OCI-LY7 (cell line): Measurements from ENCODE around the gene FAM118A. TPM values are rescaled to one million over a fixed set of nuclear protein-coding genes. Genes with fewer than 3 reads are reported as not detected.
"Not testable (repeated sequence)": the region's sequence is repeated elsewhere in the genome, so short reads cannot be mapped to it uniquely, and the experiment has no call there.

Source experiments
- BruUV-seq: library from RNA; stranded (reverse); fragments of 400-500 nt; replicated peaks from 2 replicates; lab custom pipeline; 2021; lab: Mats Ljungman, UMichigan
- CTCF ChIA-PET: fragments of 300-600 bp; sonication (Branson Sonifier 250); formaldehyde crosslinking; loops from one replicate; lab custom pipeline; 2022; ENCODE audit warnings: antibody characterized with exemption; ENCODE audit not compliant: unreplicated experiment; lab: Charles Lee
- POLR2A ChIA-PET: fragments of 300-600 bp; sonication (Branson Sonifier 250); formaldehyde crosslinking; loops from one replicate; lab custom pipeline; 2022; ENCODE audit warnings: antibody characterized with exemption; lab: Charles Lee
- DNase-seq: peaks from one replicate; pipeline ENCODE4 v3.0.0-alpha.2; 2015; ENCODE audit warnings: low spot score
- H2AFZ ChIP-seq: fragments of 200-600 bp; sonication (generic), shearing (Covaris generic); 2 replicates; pipeline ENCODE4 v1.6.1; 2014; ENCODE audit warnings: mild to moderate bottlenecking, antibody characterized with exemption, low read length, moderate library complexity
- H3K27ac ChIP-seq: fragments of 200-600 bp; sonication (generic); 2 replicates; pipeline ENCODE4 v1.5.1; 2014; ENCODE audit warnings: mixed run types, low read depth, mild to moderate bottlenecking, moderate library complexity, low read length, inconsistent platforms; ENCODE audit not compliant: poor library complexity, severe bottlenecking
- H3K36me3 ChIP-seq: fragments of 200-600 bp; sonication (generic); 2 replicates; pipeline ENCODE4 v1.6.1; 2014; ENCODE audit warnings: mild to moderate bottlenecking, antibody characterized with exemption, low read length, moderate library complexity, mixed read lengths; ENCODE audit not compliant: insufficient read depth
- H3K4me1 ChIP-seq: fragments of 200-600 bp; sonication (generic); 2 replicates; pipeline ENCODE4 v1.5.1; 2014; ENCODE audit warnings: mild to moderate bottlenecking, low read length; ENCODE audit not compliant: insufficient read depth, poor library complexity, severe bottlenecking
- H3K4me2 ChIP-seq: fragments of 200-600 bp; sonication (generic); 2 replicates; pipeline ENCODE4 v1.6.1; 2014; ENCODE audit warnings: mild to moderate bottlenecking, low read length
- H3K4me3 ChIP-seq: fragments of 200-600 bp; sonication (generic); 2 replicates; pipeline ENCODE4 v1.5.1; 2014; ENCODE audit warnings: mild to moderate bottlenecking, low read depth, low read length; ENCODE audit not compliant: poor library complexity, severe bottlenecking
- H3K79me2 ChIP-seq: fragments of 200-600 bp; sonication (generic); 2 replicates; pipeline ENCODE4 v1.6.1; 2016; ENCODE audit warnings: low read depth, mild to moderate bottlenecking, low read length, moderate library complexity, mixed read lengths; ENCODE audit not compliant: insufficient read depth
- H3K9me2 ChIP-seq: fragments of 200-600 bp; sonication (generic); 2 replicates; pipeline ENCODE4 v1.6.1; 2016; ENCODE audit warnings: mild to moderate bottlenecking, low read length, mixed read lengths; ENCODE audit not compliant: insufficient read depth
- H3K9me3 ChIP-seq: fragments of 200-600 bp; sonication (generic); 2 replicates; pipeline ENCODE4 v1.6.1; 2014; ENCODE audit warnings: mild to moderate bottlenecking, mixed run types, low read length, mixed read lengths
- H4K20me1 ChIP-seq: fragments of 200-600 bp; sonication (generic); 2 replicates; pipeline ENCODE4 v1.6.1; 2014; ENCODE audit warnings: mild to moderate bottlenecking, antibody characterized with exemption, low read length, moderate library complexity, mixed read lengths; ENCODE audit not compliant: insufficient read depth
- CTCF ChIP-seq: fragments of 200-600 bp; sonication (generic); conservative IDR thresholded peaks from 2 replicates; pipeline ENCODE4 v1.5.1; 2014; ENCODE audit warnings: mild to moderate bottlenecking, antibody characterized with exemption, low read length, moderate library complexity, mixed read lengths
- EZH2phosphoT487 ChIP-seq: fragments of 200-600 bp; sonication (generic); IDR thresholded peaks from 2 replicates; pipeline ENCODE4 v1.6.1; 2018; ENCODE audit warnings: low read depth, borderline replicate concordance, mild to moderate bottlenecking, mixed run types, antibody characterized with exemption, low read length, moderate library complexity, mixed read lengths
- intact Hi-C: fragments of 100-400 bp; cut with micrococcal nuclease; formaldehyde crosslinking; loops from one replicate; pipeline ENCODE4 v1.10.0; 2022; ENCODE audit not compliant: unreplicated experiment
- total RNA-seq, 2 experiments: library from RNA; depleted of rRNA in 1 of 2; stranded (reverse); fragments of >200 nt in 1 of 2; shearing (Covaris generic) in 1 of 2; gene quantifications; 2 replicates each; pipeline ENCODE4 v1.2.3, GENCODE V29; 2014 to 2022

FAM118A gene
- total RNA-seq, 2 experiments from 2014 or later: 27.6 to 41.5 TPM

GRCh38 chr22:45294030-45294429 lies 15.7 kb upstream of the FAM118A start:
- Histone ChIP-seq H3K4me2 (no peak overlapping the region), H3K27ac (no peak overlapping the region), H3K9me2 (no peaks in the 10 kb centered on the region), H3K4me1 (peaks cover 10% of the 10 kb centered on the region), H3K79me2 (no peaks in the 10 kb centered on the region), H3K9me3 (no peaks in the 10 kb centered on the region), H2AFZ (no peak overlapping the region), H3K36me3 (no peaks in the 10 kb centered on the region), H3K4me3 (no peak overlapping the region), H4K20me1 (no peaks in the 10 kb centered on the region)
- TF ChIP-seq EZH2phosphoT487: no peak
- TF ChIP-seq CTCF: no peak
- POLR2A ChIA-PET: interaction anchor here (1.0 kb wide), 1 partner anchor 8 kb away, joined by 5 read pairs; no protein-coding TSS in a partner anchor
- no TSS peak for BruUV-seq
- intact Hi-C loops: no loop called here
- CTCF ChIA-PET: no interaction called here
- no peak for DNase-seq

DNA sequence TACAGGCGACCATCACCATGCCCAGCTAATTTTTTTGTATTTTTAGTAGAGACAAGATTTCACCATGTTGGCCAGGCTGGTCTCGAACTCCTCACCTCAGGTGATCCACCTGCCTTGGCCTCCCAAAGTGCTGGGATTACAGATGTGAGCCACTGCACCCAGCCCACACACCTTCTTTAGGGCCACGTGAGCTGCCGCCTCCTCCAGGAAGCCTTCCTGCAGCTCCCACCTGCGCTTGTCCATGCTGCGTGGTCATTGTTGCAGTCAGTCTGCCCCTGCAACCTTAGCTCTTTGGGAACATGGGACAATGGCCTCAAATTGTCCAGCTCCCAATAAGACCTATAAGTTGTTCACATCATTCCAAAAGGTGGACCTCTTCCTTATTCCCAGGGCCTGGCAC lies 14.7 kb upstream of the FAM118A start:
- H3K4me3 ChIP-seq, H3K27ac ChIP-seq, H2AFZ ChIP-seq, H3K4me2 ChIP-seq, intact Hi-C loops, H3K9me3 ChIP-seq, DNase-seq, H3K79me2 ChIP-seq, H3K9me2 ChIP-seq, H3K4me1 ChIP-seq, H3K36me3 ChIP-seq, BruUV-seq, H4K20me1 ChIP-seq: not testable (repeated sequence)
- ChIA-PET POLR2A (interaction anchor here (1.0 kb wide), 1 partner anchor 8 kb away, joined by 5 read pairs; no protein-coding TSS in a partner anchor), CTCF (interaction anchor here (0.5 kb wide), 1 partner anchor 21 kb away, joined by 4 read pairs; no protein-coding TSS in a partner anchor)

GRCh38 chr22:45295492-45295891 lies 14.2 kb upstream of the FAM118A start:
- no peaks in the 10 kb centered on the region for H4K20me1 ChIP-seq
- no peaks in the 10 kb centered on the region for H3K79me2 ChIP-seq
- H3K9me3 ChIP-seq: no peaks in the 10 kb centered on the region
- CTCF ChIA-PET: interaction anchor here (0.5 kb wide), 1 partner anchor 22 kb away, joined by 4 read pairs; no protein-coding TSS in a partner anchor
- POLR2A ChIA-PET: no interaction called here
- H3K4me1 ChIP-seq: peaks cover 8% of the 10 kb centered on the region
- H3K4me2 ChIP-seq: no peak overlapping the region
- intact Hi-C loops: no loop called here
- no peak overlapping the region for H3K4me3 ChIP-seq
- no TSS peak for BruUV-seq
- no peak for TF ChIP-seq EZH2phosphoT487
- H3K36me3 ChIP-seq: no peaks in the 10 kb centered on the region
- no peak for DNase-seq
- H2AFZ ChIP-seq: no peak overlapping the region
- H3K27ac ChIP-seq: no peak overlapping the region
- no peaks in the 10 kb centered on the region for H3K9me2 ChIP-seq
